KBM-7 (cell line): ENCODE data around the gene TNIK.
A peak's percentile ranks its signal among the peaks of the same experiment; 100 is the strongest.

Source experiments
- DNase-seq: peaks from one replicate; pipeline ENCODE4 v3.0.0-alpha.2; 2015
- in situ Hi-C: fragments of 300-500 bp; cut with MboI; formaldehyde crosslinking; loops from 2 replicates; pipeline ENCODE4 v1.14.3; 2020; ENCODE audit warnings: low sequenced_read_pairs, low pct_unique_long_range_greater_than_20kb, mixed read lengths

Gene TNIK

GRCh38 chr3:171459942-171460724 lies at the start of gene TNIK:
TNIK (minus strand) TSS chr3:171460405; CDS start chr3:171460063, 342 bp downstream.
- in situ Hi-C loops, result loop anchor here (25.0 kb wide), 1 partner anchor 273 kb away; no protein-coding TSS in a partner anchor
- DNase-seq, result peak; percentile 94

GRCh38 chr3:171508676-171509075 lies 48.5 kb upstream of the TNIK start:
- no peak for DNase-seq
- in situ Hi-C loops, result no loop called here

- in situ Hi-C loops, result no loop called here
- no peak for DNase-seq
Measured at GRCh38 chr3:171508206-171508605, 48.0 kb upstream of the TNIK start.

GRCh38 chr3:171506743-171507319 lies 46.6 kb upstream of the TNIK start:
- in situ Hi-C loops, result no loop called here
- no peak for DNase-seq

GRCh38 chr3:171505822-171506333 lies 45.7 kb upstream of the TNIK start:
- DNase-seq, result no peak
- in situ Hi-C loops, result no loop called here

- no peak for DNase-seq
- in situ Hi-C loops, result no loop called here
Measured at GRCh38 chr3:171504376-171504775, 44.2 kb upstream of the TNIK start.

GRCh38 chr3:171503817-171504216 lies 43.6 kb upstream of the TNIK start:
- DNase-seq, result no peak
- in situ Hi-C loops, result no loop called here

GRCh38 chr3:171498921-171499320 lies 38.7 kb upstream of the TNIK start:
- in situ Hi-C loops, result no loop called here
- no peak for DNase-seq

GRCh38 chr3:171497468-171497867 lies 37.3 kb upstream of the TNIK start:
- in situ Hi-C loops, result no loop called here
- DNase-seq, result no peak

GRCh38 chr3:171495413-171495812 lies 35.2 kb upstream of the TNIK start:
- no peak for DNase-seq
- in situ Hi-C loops, result no loop called here

GRCh38 chr3:171494457-171495109 lies 34.4 kb upstream of the TNIK start:
- DNase-seq, result peak; percentile 32
- in situ Hi-C loops, result no loop called here

- no peak for DNase-seq
- in situ Hi-C loops, result no loop called here
Measured at GRCh38 chr3:171491361-171491760, 31.2 kb upstream of the TNIK start.

- DNase-seq, result no peak
- in situ Hi-C loops, result no loop called here
Measured at GRCh38 chr3:171490901-171491300, 30.7 kb upstream of the TNIK start.

- no peak for DNase-seq
- in situ Hi-C loops, result no loop called here
Measured at GRCh38 chr3:171489348-171489747, 29.1 kb upstream of the TNIK start.

- in situ Hi-C loops, result no loop called here
Measured at GRCh38 chr3:171488479-171488878, 28.3 kb upstream of the TNIK start.

GRCh38 chr3:171487382-171487781 lies 27.2 kb upstream of the TNIK start:
- DNase-seq, result no peak
- in situ Hi-C loops, result no loop called here

More at GRCh38 chr3:171488479-171488878, 28.3 kb upstream of the TNIK start:
- no peak for DNase-seq

- DNase-seq, result no peak
- in situ Hi-C loops, result no loop called here
Measured at GRCh38 chr3:171485338-171485737, 25.1 kb upstream of the TNIK start.

GRCh38 chr3:171481011-171481410 lies 20.8 kb upstream of the TNIK start:
- DNase-seq, result no peak
- in situ Hi-C loops, result no loop called here

- in situ Hi-C loops, result no loop called here
- no peak for DNase-seq
Measured at GRCh38 chr3:171480526-171480925, 20.3 kb upstream of the TNIK start.

- DNase-seq, result no peak
- in situ Hi-C loops, result no loop called here
Measured at GRCh38 chr3:171476532-171477102, 16.4 kb upstream of the TNIK start.
